ENCODE measurements around the gene CDK18. TPM values are rescaled to one million over a fixed set of nuclear protein-coding genes. Genes with fewer than 3 reads are reported as not detected.

CDK18 gene
- total RNA-seq, 2 donors from 2014 or later = 58.1 to 88.7 TPM

DNA sequence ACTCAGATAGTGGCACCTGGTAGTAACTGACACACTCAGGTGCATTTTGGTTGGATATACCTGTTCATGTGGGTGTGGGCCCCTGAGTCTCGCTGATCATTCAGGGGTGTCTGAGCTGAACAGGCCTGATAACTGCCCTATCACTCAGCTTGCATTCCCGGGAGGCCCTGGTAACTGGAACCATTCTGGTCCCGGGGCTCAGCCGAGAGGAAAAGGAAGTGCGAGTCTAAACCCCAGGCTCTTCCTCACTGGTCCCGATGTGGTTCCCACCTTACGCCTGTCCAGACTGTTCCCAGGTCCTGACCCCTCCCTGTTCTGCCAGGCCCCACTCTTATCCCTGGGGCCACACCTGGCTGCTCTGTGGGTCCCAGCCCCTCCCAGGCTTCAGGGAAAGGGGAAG, 11.7 kb upstream of the CDK18 start:
- DNase-seq = no peak
- no peaks in the 10 kb centered on the region for H3K36me3 ChIP-seq (ENCODE audit: control insufficient read depth, insufficient read depth, low read length)
- Mint-ChIP-seq H3K36me3 (ENCODE audit: low read depth) (no peaks in the 10 kb centered on the region), H3K4me3 (no peak overlapping the region), H3K27ac (no peak overlapping the region), H3K27me3 (ENCODE audit: insufficient read depth) (peaks cover 8% of the 10 kb centered on the region), H3K9me3 (no peaks in the 10 kb centered on the region), H3K4me1 (peaks cover 36% of the 10 kb centered on the region)
- no peak overlapping the region for H3K9ac ChIP-seq (ENCODE audit: extremely low read depth, low read length, poor library complexity, severe bottlenecking)
- no peak overlapping the region for H3K27ac ChIP-seq (ENCODE audit: low read depth, low read length)
- TF ChIP-seq, protein P1, sequence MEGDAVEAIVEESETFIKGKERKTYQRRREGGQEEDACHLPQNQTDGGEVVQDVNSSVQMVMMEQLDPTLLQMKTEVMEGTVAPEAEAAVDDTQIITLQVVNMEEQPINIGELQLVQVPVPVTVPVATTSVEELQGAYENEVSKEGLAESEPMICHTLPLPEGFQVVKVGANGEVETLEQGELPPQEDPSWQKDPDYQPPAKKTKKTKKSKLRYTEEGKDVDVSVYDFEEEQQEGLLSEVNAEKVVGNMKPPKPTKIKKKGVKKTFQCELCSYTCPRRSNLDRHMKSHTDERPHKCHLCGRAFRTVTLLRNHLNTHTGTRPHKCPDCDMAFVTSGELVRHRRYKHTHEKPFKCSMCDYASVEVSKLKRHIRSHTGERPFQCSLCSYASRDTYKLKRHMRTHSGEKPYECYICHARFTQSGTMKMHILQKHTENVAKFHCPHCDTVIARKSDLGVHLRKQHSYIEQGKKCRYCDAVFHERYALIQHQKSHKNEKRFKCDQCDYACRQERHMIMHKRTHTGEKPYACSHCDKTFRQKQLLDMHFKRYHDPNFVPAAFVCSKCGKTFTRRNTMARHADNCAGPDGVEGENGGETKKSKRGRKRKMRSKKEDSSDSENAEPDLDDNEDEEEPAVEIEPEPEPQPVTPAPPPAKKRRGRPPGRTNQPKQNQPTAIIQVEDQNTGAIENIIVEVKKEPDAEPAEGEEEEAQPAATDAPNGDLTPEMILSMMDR (conservative IDR thresholded peaks at IDR 0.05) = no peak
- H3K4me3 ChIP-seq (ENCODE audit: low read length) = no peak overlapping the region
- no peaks in the 10 kb centered on the region for H3K9me3 ChIP-seq (ENCODE audit: control insufficient read depth, low read length)
- 78 to 83% methylated on average over 4 to 7 of the region's 7 CpGs for whole genome bisulfite sequencing, 2 experiments (ENCODE audit: insufficient coverage in 1 of 2, insufficient read length in 1 of 2)
- H3K27me3 ChIP-seq (ENCODE audit: control insufficient read depth, insufficient read depth, low read length, poor library complexity, severe bottlenecking) = no peaks in the 10 kb centered on the region
- H3K4me1 ChIP-seq (ENCODE audit: control insufficient read depth, insufficient read depth, low read length) = peaks cover 27% of the 10 kb centered on the region

DNA sequence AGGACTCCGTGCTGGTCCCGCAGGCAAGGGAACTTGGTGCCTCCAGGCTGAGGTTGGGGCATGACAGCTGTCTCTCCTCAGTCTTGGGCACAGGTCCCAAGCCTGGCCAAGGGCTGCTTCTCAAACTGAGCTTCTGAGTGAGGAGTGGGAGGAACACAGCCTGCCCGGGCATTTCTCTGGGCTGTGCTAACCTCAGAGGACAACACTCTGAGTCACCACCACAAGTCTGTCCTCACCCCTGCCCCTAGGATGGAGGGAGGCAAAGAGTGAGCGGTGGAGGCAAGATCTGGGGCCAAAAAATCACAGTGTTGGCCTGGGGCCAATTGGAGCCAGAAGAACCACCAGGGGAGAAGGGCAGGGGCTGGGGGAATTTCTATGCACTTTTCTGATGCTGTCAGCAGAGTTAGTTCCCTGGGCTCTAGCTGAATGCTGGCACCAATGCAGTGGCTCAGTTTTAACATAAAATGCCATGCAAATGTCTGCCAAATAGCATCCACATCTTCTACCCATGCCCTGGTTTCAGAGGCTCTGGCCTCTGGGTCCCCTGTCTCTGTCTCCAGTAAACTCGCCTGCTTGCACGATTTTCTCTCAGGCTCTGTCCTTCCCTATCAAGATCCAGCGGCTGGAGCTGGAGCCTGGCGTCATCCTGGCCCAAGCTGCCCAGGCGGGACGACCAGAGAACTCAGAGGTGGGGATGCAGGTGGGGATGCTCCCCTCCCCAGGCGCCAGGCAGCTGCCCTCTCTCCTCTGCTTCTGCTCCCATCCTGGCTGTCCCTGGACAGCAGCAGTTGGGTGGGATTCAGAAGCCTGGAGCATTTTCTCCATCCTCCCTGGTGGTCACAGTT, 11.0 kb upstream of the CDK18 start:
- Histone ChIP-seq H3K4me3 (ENCODE audit: low read length) (no peak overlapping the region), H3K9me3 (ENCODE audit: control insufficient read depth, low read length) (no peaks in the 10 kb centered on the region), H3K9ac (ENCODE audit: extremely low read depth, low read length, poor library complexity, severe bottlenecking) (no peak overlapping the region), H3K4me1 (ENCODE audit: control insufficient read depth, insufficient read depth, low read length) (peaks cover 27% of the 10 kb centered on the region), H3K36me3 (ENCODE audit: control insufficient read depth, insufficient read depth, low read length) (no peaks in the 10 kb centered on the region), H3K27me3 (ENCODE audit: control insufficient read depth, insufficient read depth, low read length, poor library complexity, severe bottlenecking) (no peaks in the 10 kb centered on the region), H3K27ac (ENCODE audit: low read depth, low read length) (no peak overlapping the region)
- WGBS, 2 experiments (ENCODE audit: insufficient coverage in 1 of 2, insufficient read length in 1 of 2) = 81% methylated on average over 5 to 11 of the region's 11 CpGs
- H3K4me3 Mint-ChIP-seq = no peak overlapping the region
- TF ChIP-seq, protein P1 (conservative IDR thresholded peaks at IDR 0.05) = no peak
- H3K9me3 Mint-ChIP-seq = no peaks in the 10 kb centered on the region
- no peak overlapping the region for H3K27ac Mint-ChIP-seq
- H3K4me1 Mint-ChIP-seq = peaks cover 36% of the 10 kb centered on the region
- peaks cover 8% of the 10 kb centered on the region for H3K27me3 Mint-ChIP-seq (ENCODE audit: insufficient read depth)
- no peak for DNase-seq
- no peaks in the 10 kb centered on the region for H3K36me3 Mint-ChIP-seq (ENCODE audit: low read depth)

DNA sequence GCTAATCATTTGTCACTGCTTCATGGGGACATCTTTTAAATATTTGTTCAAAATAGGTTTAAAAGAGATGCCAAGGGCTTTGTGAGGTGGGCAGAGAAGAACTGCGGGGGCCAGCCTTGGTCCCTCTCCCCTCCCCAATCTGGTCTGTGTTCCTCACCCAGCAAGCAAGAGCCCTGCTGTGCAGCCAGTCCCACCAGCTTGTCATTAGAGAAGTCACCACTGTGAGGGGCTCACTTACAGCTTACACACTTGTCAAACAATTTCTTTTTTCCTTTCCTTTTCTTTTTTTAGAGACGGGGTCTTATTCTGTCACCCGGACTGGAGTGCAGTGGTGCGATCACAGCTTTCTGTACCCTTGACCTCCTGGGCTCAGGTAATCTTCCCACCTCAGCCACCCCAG, 10.4 kb upstream of the CDK18 start:
- Histone ChIP-seq H3K27me3 (ENCODE audit: control insufficient read depth, insufficient read depth, low read length, poor library complexity, severe bottlenecking) (no peaks in the 10 kb centered on the region), H3K4me3 (ENCODE audit: low read length) (no peak overlapping the region), H3K4me1 (ENCODE audit: control insufficient read depth, insufficient read depth, low read length) (peaks cover 27% of the 10 kb centered on the region), H3K9ac (ENCODE audit: extremely low read depth, low read length, poor library complexity, severe bottlenecking) (no peak overlapping the region), H3K9me3 (ENCODE audit: control insufficient read depth, low read length) (no peaks in the 10 kb centered on the region), H3K36me3 (ENCODE audit: control insufficient read depth, insufficient read depth, low read length) (no peaks in the 10 kb centered on the region), H3K27ac (ENCODE audit: low read depth, low read length) (no peak overlapping the region)
- peaks cover 36% of the 10 kb centered on the region for H3K4me1 Mint-ChIP-seq
- TF ChIP-seq, protein P1 (conservative IDR thresholded peaks at IDR 0.05) = peak; percentile 29
- H3K4me3 Mint-ChIP-seq = no peak overlapping the region
- H3K27ac Mint-ChIP-seq = no peak overlapping the region
- H3K36me3 Mint-ChIP-seq (ENCODE audit: low read depth) = no peaks in the 10 kb centered on the region
- peaks cover 10% of the 10 kb centered on the region for H3K27me3 Mint-ChIP-seq (ENCODE audit: insufficient read depth)
- DNase-seq = no peak
- 88 to 94% methylated on average over 4 of the region's 4 CpGs for WGBS, 2 experiments (ENCODE audit: insufficient coverage in 1 of 2, insufficient read length in 1 of 2)
- H3K9me3 Mint-ChIP-seq = no peaks in the 10 kb centered on the region
